ENCODE data around the gene ANKRD30B. TPM values are rescaled to one million over a fixed set of nuclear protein-coding genes. Genes with fewer than 3 reads are reported as not detected.
"Not testable (repeated sequence)": the region's sequence is repeated elsewhere in the genome, so short reads cannot be mapped to it uniquely, and the experiment has no call there.

Gene ANKRD30B
- polyA plus RNA-seq, 1 experiment, result not detected

GRCh38 chr18:14748496-14748895, 524 bp downstream of the ANKRD30B start:
- H3K4me3 ChIP-seq (ENCODE audit: low read depth, low read length), result no peak overlapping the region
- TF ChIP-seq CTCF (IDR thresholded peaks at IDR 0.05; ENCODE audit: insufficient read depth, low read depth, low read length), result no peak
- CTCF ChIA-PET, result no interaction called here
- DNase-seq (ENCODE audit: low read depth), result no peak
- POLR2A ChIA-PET, result no interaction called here
- no peaks in the 10 kb centered on the region for H3K36me3 ChIP-seq (ENCODE audit: control insufficient read depth, insufficient read depth, low read length)
- H3K27me3 ChIP-seq (ENCODE audit: control insufficient read depth, insufficient read depth, low read length), result no peaks in the 10 kb centered on the region

- DNase-seq (ENCODE audit: low read depth); POLR2A ChIA-PET; CTCF ChIA-PET: not testable (repeated sequence)
Measured at GRCh38 chr18:14763566-14763965, 15.6 kb downstream of the ANKRD30B start.

GRCh38 chr18:14767474-14767873, 19.5 kb downstream of the ANKRD30B start:
- ChIA-PET POLR2A (no interaction called here), CTCF (no interaction called here)
- no peak for TF ChIP-seq CTCF (IDR thresholded peaks at IDR 0.05; ENCODE audit: insufficient read depth, low read depth, low read length)
- H3K36me3 ChIP-seq (ENCODE audit: control insufficient read depth, insufficient read depth, low read length), result no peaks in the 10 kb centered on the region
- H3K4me3 ChIP-seq (ENCODE audit: low read depth, low read length), result no peak overlapping the region
- no peaks in the 10 kb centered on the region for H3K27me3 ChIP-seq (ENCODE audit: control insufficient read depth, insufficient read depth, low read length)
- DNase-seq (ENCODE audit: low read depth), result no peak

More at GRCh38 chr18:14763566-14763965, 15.6 kb downstream of the ANKRD30B start:
- H3K36me3 ChIP-seq (ENCODE audit: control insufficient read depth, insufficient read depth, low read length); H3K27me3 ChIP-seq (ENCODE audit: control insufficient read depth, insufficient read depth, low read length); H3K4me3 ChIP-seq (ENCODE audit: low read depth, low read length): not testable (repeated sequence)

GRCh38 chr18:14768241-14768640, 20.3 kb downstream of the ANKRD30B start:
- no peak for DNase-seq (ENCODE audit: low read depth)
- ChIA-PET POLR2A (no interaction called here), CTCF (no interaction called here)
- Histone ChIP-seq H3K27me3 (ENCODE audit: control insufficient read depth, insufficient read depth, low read length) (no peaks in the 10 kb centered on the region), H3K4me3 (ENCODE audit: low read depth, low read length) (no peak overlapping the region), H3K36me3 (ENCODE audit: control insufficient read depth, insufficient read depth, low read length) (no peaks in the 10 kb centered on the region)
- TF ChIP-seq CTCF (IDR thresholded peaks at IDR 0.05; ENCODE audit: insufficient read depth, low read depth, low read length), result no peak

- ChIA-PET CTCF (no interaction called here), POLR2A (no interaction called here)
- Histone ChIP-seq H3K27me3 (ENCODE audit: control insufficient read depth, insufficient read depth, low read length) (no peaks in the 10 kb centered on the region), H3K36me3 (ENCODE audit: control insufficient read depth, insufficient read depth, low read length) (no peaks in the 10 kb centered on the region), H3K4me3 (ENCODE audit: low read depth, low read length) (no peak overlapping the region)
- no peak for TF ChIP-seq CTCF (IDR thresholded peaks at IDR 0.05; ENCODE audit: insufficient read depth, low read depth, low read length)
- DNase-seq (ENCODE audit: low read depth), result no peak
Measured at GRCh38 chr18:14769381-14769780, 21.4 kb downstream of the ANKRD30B start.

- CTCF ChIA-PET, result no interaction called here
- no peaks in the 10 kb centered on the region for H3K36me3 ChIP-seq (ENCODE audit: control insufficient read depth, insufficient read depth, low read length)
- no peak overlapping the region for H3K4me3 ChIP-seq (ENCODE audit: low read depth, low read length)
- TF ChIP-seq CTCF (IDR thresholded peaks at IDR 0.05; ENCODE audit: insufficient read depth, low read depth, low read length), result no peak
- no peak for DNase-seq (ENCODE audit: low read depth)
- POLR2A ChIA-PET, result no interaction called here
- H3K27me3 ChIP-seq (ENCODE audit: control insufficient read depth, insufficient read depth, low read length), result no peaks in the 10 kb centered on the region
Measured at GRCh38 chr18:14776801-14777200, 28.8 kb downstream of the ANKRD30B start.

Measured in BJ (cell line).